Stimulated activated CD8-positive, alpha-beta memory T cell treated with anti-CD3 and anti-CD28 coated beads, Interleukin-4, amount 100 ng/mL, for 1 hour (primary cell): ENCODE data around the gene KRTAP10-11.
"Not testable (repeated sequence)": the region's sequence is repeated elsewhere in the genome, so short reads cannot be mapped to it uniquely, and the experiment has no call there.

Source experiments
- DNase-seq, 2 donors: peaks; one replicate each; pipeline ENCODE4 v3.0.0-alpha.2; 2020; ENCODE audit warnings: low read depth in 2 of 2, low spot score in 1 of 2

The KRTAP10-11 gene

GRCh38 chr21:44614961-44615391, 31.2 kb upstream of the KRTAP10-11 start:
- no peak for DNase-seq

DNA sequence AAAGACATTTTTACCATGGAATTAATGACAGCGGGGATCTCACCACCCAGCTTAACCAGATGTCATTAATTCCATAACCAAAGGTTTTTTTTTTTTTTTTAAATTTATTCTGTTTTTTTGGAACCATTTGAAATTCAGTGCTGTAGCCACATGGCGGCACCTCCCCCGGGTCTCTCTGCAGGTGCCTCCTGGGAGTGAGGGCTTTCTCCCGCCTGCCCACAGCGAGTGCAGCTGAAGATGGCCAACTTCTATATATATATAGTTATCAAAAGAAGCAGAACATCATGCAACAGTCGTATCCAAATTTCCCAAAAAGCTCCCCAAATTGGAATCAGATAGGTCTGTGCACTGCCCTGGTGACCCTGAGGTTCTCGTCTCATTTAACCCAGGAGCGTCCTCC, 30.7 kb upstream of the KRTAP10-11 start:
- DNase-seq = no peak

- DNase-seq = no peak
Observed at GRCh38 chr21:44615911-44616590, 30.2 kb upstream of the KRTAP10-11 start.

- no peak for DNase-seq
Observed at GRCh38 chr21:44616591-44616926, 29.7 kb upstream of the KRTAP10-11 start.

DNA sequence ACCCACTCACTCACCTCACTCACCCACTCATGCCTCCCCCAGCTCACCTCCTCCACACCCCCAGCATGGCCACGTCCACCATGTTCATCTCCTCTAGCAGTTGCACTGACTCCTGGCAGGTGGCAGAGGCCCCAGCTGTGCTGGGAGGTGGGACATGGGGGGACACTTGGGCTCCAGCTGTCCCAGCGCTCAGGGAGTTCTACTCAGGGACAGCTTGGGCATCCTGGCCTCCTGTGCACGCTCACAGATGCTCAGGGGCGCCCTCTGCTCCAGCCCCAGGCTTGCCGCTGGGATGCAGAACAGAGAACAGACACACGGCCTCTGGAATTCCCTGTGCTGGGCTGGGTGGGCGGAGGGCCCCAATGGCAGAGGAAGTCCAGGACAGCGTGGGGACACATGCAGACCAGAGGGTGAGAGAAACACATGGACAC, 29.1 kb upstream of the KRTAP10-11 start:
- DNase-seq = no peak

GRCh38 chr21:44618504-44618903, 27.7 kb upstream of the KRTAP10-11 start:
- no peak for DNase-seq

- peak in 1 of 2 donors; percentile 34 for DNase-seq
Observed at GRCh38 chr21:44618909-44619308, 27.3 kb upstream of the KRTAP10-11 start.

GRCh38 chr21:44619886-44620285, 26.3 kb upstream of the KRTAP10-11 start:
- no peak for DNase-seq

GRCh38 chr21:44623575-44623974, 22.6 kb upstream of the KRTAP10-11 start:
- no peak for DNase-seq

GRCh38 chr21:44625756-44626155, 20.5 kb upstream of the KRTAP10-11 start:
- no peak for DNase-seq

DNA sequence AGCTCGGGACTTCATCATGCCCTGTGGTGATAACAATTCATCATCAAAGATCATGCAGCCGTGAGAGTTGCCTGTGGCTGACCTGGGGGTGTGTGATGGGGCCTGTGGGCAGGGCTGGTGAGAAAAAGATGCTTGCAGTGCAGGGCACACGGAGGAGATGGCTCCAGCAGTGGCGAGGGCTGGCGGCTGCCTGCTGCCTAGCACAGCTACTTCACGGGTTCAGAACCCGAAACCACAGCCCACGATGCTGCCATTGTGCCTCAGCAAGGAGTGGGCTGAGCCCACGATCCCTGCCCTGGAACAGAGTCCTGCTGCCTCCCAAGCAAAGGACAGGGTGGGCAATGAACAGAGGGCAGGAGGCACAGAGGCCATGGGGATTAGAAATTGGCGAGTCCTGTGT, 20.0 kb upstream of the KRTAP10-11 start:
- DNase-seq = no peak

- DNase-seq = no peak
Observed at GRCh38 chr21:44626673-44627143, 19.5 kb upstream of the KRTAP10-11 start, which contains the start of gene KRTAP10-9. Gene KRTAP10-9 (plus strand): TSS chr21:44627093. CDS start chr21:44627172, 79 bp downstream.

DNA sequence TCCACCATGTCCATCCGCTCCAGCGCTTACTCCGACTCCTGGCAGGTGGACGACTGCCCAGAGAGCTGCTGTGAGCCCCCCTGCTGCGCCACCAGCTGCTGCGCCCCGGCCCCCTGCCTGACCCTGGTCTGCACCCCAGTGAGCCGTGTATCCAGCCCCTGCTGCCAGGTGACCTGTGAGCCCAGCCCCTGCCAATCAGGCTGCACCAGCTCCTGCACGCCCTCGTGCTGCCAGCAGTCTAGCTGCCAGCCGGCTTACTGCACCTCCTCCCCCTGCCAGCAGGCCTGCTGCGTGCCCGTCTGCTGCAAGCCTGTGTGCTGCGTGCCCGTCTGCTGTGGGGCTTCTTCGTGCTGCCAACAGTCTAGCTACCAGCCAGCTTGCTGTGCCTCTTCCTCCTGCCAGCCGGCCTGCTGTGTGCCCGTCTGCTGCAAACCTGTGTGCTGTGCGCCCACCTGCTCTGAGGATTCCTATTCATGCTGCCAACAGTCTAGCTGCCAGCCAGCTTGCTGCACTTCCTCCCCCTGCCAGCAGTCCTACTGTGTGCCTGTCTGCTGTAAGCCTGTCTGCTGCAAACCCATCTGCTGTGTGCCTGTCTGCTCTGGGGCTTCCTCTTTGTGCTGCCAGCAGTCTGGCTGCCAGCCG, 18.9 kb upstream of the KRTAP10-11 start:
- not testable (repeated sequence) for DNase-seq

DNA sequence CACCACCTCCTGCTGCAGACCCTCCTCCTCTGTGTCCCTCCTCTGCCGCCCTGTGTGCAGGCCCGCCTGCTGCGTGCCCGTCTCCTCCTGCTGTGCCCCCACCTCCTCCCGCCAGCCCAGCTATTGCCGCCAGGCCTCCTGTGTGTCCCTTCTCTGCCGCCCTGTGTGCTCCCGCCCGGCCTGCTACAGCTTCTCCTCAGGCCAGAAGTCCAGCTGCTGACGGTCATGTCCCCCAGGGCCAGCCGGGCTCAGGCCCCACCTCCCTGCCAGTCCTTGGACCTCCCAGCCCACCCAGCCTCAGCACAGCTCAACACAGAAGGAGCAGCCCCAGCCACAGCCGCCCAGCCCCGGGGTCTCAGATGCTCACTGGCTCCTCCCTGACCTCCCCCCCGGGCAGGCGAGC, 18.4 kb upstream of the KRTAP10-11 start:
- not testable (repeated sequence) for DNase-seq

DNA sequence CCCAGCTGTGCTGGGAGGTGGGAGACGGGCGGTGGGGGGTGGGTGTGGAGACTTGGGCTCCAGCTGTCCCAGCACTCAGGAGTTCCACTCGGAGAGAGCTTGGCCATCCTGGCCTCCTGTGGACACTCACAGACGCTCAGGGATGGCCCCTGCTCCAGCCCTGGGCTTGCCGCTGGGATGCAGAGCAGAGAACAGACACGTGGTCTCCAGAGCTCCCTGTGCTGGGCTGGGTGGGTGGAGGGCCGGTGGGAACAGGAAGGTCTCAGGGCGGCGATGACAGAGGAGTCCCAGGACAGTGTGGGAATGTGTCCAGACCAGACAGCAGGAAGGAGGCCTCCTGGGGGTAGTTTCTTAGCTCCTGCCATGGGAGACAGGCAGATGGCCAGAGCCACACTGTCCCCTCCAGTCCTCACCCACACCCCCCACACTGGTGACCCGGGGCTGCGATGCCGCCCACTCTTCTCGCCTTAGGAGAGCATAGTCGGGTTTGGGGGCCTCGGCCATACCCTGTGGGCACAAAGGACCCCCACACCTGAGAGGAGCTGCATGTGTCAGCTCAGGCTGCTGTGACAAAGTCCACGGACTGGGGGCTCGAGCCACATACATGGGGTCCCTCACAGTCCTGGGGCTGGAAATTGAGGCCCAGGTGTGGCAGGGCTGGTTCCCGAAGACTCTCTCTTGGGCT, 17.4 kb upstream of the KRTAP10-11 start:
- DNase-seq = no peak

DNA sequence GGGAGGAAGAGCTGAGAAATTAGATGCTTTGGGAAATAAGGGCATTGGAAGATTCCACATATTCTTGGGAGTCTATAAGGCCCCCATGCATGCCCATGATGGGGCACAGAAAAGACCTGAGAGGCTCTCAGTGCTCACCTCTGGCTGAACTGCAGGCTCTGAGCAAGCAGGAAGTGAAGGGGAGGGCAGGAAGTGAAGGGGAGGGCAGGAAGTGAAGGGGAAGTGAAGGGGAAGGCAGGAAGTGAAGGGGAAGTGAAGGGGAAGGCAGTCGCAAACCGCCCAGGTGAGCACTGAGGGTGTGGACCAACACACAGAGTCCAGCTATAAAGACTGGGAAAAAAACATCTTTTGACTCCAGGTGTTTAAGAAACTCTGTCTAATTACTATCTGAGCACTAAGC, 15.8 kb upstream of the KRTAP10-11 start:
- DNase-seq = no peak

GRCh38 chr21:44632067-44632466, 14.1 kb upstream of the KRTAP10-11 start:
- DNase-seq = no peak

- no peak for DNase-seq
Observed at GRCh38 chr21:44636209-44637017, 9.8 kb upstream of the KRTAP10-11 start.

DNA sequence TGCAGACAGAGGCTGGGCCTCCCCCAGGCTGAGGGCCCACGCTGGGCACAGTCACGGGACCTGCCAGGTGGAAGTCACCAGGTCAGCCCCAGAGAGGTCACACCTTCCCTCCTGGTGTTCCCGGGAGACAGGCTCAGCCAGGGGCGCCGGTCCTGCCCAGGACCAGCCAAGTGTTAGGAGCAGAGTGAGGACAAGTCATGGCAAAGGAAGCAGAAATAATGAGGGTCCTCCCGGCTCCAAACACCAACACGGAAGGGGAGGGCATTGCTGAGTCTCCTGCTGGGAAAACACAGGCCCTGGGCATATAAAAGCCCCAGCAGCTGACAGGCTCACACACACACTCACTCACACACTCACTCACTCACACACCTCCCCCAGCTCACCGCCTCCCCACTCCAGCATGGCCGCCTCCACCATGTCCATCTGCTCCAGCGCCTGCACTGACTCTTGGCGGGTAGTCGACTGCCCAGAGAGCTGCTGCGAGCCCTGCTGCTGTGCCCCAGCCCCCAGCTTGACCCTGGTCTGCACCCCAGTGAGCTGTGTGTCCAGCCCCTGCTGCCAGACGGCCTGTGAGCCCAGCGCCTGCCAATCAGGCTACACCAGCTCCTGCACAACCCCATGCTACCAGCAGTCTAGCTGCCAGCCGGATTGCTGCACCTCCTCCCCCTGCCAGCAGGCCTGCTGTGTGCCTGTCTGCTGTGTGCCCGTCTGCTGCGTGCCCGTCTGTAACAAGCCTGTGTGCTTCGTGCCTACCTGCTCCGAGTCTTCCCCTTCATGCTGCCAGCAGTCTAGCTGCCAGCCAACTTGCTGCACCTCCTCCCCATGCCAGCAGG, 9.0 kb upstream of the KRTAP10-11 start, which contains the start of gene KRTAP10-10:
Gene KRTAP10-10 (plus strand): TSS at position 339 of the 833 bp plus-strand sequence. CDS start 62 bp downstream, at position 401.
- DNase-seq = no peak

DNA sequence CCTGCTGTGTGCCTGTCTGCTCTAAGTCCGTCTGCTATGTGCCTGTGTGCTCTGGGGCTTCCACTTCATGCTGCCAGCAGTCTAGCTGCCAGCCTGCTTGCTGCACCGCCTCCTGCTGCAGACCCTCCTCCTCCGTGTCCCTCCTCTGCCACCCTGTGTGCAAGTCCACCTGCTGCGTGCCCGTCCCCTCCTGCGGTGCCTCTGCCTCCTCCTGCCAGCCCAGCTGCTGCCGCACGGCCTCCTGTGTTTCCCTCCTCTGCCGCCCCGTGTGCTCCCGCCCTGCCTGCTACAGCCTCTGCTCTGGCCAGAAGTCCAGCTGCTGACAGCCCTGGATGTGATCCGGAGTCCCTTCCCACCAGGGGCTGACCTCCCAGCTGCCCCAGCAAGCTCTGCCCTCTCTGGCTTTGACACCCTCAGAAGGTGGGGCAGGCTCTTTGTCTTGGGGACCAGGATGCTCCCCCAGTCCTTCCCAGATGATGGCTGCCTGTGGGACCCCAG, 8.3 kb upstream of the KRTAP10-11 start:
- DNase-seq = not testable (repeated sequence)
